GM18951 (cell line): ENCODE data around the gene GRHL3.
A peak's percentile ranks its signal among the peaks of the same experiment; 100 is the strongest.

Source experiments
- POLR2A ChIP-seq: IDR thresholded peaks from 4 replicates; pipeline ENCODE4 v1.6.1; 2011; ENCODE audit warnings: mild to moderate bottlenecking; ENCODE audit not compliant: insufficient read length, insufficient read depth; ENCODE audit errors: extremely low read depth
- in situ Hi-C: fragments of 300-500 bp; cut with MboI; formaldehyde crosslinking; loops from one replicate; pipeline ENCODE4 v1.12.0; 2022; ENCODE audit warnings: low sequenced_read_pairs, mixed read lengths, inconsistent platforms; ENCODE audit not compliant: unreplicated experiment

GRHL3 gene

DNA sequence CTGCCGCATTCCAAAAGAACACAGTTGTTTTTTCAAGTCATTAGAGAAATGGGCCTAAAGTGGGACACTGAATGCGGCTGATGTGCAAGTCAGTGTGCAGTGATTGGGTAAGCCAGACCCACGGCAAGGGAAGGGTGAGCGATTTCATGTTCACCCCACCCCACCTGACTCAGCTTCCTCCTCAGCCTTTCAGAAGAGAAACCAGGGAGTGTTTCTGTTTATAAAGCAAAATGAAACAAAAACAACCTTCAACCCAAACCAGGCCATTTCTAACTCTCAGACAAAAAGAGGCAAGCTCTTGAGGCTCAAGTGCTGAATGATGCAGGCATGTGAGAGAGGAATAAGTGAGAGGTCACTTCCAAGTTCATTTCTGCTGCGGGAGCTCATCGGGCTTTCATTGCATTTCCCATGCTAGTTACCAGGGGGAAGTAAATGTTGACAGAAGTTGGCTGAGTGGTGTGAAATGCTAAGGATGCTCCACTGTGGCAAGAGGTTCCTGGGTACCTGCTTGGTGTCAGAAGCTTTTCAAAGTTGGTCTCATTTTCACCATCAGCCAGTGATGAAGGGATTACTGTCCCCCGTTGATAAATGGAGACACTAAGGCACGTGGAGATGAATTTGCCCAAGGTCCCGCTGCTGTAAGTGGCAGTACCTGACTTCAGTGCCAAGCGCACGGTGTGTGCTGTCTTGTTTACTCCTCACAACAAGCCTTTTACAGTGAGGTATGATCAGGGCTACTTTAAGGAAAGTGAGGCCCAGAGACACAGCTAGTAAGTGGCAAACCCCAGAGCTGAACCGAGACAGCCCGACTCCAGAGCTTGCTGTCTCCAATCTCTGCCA, 65.3 kb downstream of the GRHL3 start:
- in situ Hi-C loops = no loop called here
- no peak for TF ChIP-seq POLR2A

DNA sequence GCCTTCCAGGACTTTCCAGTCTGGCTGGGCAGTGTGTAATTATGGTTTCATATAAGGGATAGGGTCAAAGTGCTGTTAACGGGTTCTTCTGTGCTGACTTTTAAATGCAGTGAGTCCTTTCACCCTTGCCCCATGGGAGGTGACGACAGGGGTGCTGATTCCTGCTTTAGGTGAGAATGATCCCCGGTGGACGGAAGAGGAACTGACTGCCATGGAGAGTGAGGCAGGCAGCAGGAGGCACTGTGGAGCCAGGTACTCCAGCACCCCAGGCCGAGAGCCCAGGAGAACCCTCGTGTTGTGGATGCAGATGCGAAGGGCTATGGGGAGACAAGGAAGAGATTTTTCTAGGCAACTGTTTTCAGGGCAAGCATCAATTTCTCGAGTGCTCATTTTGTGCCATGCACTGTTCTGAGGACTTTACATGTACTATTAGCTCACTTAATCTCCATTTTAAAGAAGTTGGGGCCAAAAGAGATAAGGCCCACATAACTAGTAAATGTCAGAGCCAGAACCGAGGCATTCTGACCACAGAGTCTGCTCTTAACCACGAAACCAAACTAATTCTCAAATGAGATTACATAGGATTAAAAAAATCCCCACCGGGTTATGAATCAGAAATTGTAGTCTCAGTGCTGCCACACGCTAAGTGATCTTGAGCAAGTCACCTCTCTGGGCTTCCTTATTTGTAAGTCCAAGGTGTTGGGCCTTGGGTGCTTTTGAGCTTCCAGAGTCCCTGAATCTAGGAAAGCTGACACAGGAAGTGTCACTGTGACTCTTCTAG, 66.2 kb downstream of the GRHL3 start:
- in situ Hi-C loops = no loop called here
- TF ChIP-seq POLR2A = no peak

DNA sequence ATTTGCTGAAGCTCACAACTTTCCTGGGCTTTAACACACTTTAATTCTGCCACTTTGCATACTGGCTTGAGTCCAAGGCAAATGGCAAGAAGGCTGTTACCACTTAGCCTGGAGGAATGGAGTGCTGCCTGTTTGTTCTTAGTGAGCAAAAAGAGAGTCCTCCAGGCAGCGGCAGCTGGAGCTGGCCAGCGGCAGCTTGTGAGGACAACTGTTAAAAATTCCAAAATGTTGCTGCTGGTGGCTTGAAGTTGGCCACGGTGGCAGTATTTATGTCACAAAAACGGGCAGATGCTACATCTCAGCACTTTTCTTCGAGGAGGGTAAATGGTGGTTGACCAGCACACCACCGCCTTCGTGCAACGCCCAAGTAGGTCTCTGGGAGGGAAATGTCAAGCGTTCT, 67.1 kb downstream of the GRHL3 start:
- no peak for TF ChIP-seq POLR2A
- in situ Hi-C loops = no loop called here

DNA sequence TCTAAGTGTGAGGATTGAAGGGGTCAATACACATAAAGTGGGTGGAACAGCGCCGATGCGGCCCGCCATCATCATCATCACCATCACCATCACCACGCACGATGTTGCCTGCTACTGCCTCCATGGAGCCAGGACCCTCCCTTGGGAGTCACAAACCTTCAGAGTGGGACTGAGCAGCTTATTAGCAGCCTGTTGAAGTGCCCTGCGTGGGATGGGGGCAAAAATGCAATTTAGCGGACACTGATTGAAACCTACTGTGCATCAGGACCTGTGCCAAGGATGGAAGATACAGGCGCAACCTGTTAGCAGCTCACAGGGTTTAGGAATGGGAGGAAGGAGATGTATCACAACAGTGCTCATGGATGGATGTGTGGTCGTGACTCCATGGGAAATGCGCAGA, 67.8 kb downstream of the GRHL3 start:
- in situ Hi-C loops = no loop called here

DNA sequence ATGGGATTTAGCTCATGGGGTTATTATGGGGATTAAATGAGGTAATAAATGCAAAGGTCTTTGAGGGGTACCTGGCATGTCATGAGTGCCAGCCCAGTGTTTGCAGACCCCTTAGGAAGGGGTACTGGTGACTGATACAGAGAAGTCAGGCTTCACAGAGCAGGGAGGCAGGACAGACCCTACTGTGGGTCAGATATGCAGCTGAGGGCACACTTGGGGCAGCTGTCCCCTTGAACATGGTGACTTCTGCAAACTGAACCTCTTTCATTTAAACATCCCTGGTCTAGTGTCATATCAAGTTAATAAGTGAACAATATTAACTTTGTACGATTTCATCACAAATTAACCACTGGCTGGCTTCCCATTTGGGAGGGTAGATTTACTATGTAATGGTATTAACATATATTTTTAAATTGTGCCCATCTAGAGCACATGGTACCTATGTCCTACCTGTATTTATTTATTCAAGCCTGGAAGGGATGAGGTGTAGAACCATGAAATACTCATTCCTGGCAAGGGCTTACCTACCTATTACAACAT, 68.5 kb downstream of the GRHL3 start:
- TF ChIP-seq POLR2A = no peak
- in situ Hi-C loops = no loop called here

More for the DNA sequence above, 67.8 kb downstream of the GRHL3 start:
- no peak for TF ChIP-seq POLR2A

DNA sequence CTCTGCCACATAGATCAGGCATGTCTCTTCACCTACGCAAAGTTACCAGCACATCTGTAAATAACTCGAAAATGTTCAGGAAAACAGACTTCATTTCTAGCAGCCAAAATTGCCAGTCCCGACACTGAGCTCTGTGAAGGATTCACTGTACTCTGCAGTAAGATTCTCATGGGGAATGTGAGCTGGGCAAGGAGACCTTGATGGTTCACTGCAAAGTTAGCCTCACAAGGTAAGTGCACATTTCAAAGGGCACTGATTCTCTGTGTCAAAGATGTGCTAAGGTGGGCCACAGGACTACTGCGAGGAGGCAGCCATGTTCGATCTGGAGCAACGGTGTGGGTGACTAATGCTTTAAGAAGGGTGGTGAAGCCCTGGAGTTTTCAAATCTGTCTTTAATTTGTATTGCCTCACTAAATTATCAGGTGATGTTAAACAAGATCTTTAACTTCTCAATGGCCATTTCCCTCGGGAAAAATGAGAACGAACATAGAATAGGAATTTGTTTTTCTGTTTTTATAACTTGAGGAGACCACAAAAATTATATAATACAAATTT, 69.3 kb downstream of the GRHL3 start:
- in situ Hi-C loops = no loop called here
- TF ChIP-seq POLR2A = no peak

DNA sequence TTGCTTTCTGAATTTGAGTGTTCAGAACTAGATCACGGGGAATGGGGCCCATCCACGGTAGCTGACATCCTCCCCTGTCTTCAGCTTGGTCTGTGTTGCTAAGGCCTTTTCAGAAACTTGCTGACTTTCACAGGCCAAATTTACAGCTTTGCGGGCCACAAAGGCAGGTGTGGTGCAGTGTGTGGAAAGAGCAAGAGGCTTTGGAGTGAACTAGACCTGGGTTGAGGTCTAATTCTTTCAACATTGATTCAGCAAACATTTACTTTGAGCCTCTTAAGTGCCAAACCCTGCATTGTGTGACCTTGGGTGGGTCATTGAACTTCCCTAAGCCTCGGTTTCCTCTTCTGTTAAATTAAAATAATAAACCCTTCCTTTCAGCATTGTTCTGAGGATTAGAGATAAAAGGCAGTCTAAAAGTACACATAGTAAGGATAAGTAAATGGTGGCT, 70.1 kb downstream of the GRHL3 start:
- in situ Hi-C loops = no loop called here
- TF ChIP-seq POLR2A = no peak

DNA sequence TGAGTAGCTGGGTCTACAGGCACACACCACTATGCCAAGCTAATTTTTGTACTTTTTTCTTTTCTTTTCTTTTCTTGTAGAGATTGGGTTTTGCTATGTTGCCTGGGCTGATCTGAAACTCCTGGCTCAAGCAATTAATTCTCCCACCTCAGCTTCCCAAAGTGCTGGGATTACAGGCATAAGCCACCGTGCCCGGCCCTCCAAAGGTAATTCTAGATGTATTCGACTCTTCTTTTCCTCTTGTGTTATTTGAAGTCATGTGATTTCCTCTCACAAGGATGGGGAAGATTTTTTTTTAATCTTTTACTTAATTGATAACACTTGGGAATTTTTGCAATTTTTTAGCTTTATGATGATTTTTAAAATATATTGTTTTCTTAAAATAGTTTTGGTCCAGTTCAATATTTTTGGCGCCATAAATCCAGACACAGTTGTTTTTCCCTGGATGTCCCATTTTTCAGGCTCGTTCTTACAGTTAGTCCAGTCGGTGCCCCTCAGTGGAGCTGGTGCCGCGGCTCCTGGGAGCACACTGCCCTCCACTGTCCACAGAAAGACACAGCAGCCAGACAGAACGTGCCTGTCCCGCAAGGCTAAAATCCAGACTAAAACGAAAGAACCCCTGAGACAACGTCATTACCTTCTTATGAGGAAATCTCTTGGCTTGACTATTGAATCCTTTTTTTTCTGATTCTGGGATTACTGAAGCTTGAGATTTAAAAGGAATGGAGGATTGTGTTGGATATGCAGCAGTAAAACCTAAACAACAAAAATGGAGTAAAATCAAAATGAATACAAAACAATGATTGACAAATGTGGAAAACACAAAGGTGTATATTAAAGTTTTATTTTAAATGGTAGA, 72.0 kb downstream of the GRHL3 start:
- in situ Hi-C loops = loop anchor here (5.0 to 10.0 kb wide), 2 partner anchors 189 to 194 kb away; no protein-coding TSS in a partner anchor
- no peak for TF ChIP-seq POLR2A

DNA sequence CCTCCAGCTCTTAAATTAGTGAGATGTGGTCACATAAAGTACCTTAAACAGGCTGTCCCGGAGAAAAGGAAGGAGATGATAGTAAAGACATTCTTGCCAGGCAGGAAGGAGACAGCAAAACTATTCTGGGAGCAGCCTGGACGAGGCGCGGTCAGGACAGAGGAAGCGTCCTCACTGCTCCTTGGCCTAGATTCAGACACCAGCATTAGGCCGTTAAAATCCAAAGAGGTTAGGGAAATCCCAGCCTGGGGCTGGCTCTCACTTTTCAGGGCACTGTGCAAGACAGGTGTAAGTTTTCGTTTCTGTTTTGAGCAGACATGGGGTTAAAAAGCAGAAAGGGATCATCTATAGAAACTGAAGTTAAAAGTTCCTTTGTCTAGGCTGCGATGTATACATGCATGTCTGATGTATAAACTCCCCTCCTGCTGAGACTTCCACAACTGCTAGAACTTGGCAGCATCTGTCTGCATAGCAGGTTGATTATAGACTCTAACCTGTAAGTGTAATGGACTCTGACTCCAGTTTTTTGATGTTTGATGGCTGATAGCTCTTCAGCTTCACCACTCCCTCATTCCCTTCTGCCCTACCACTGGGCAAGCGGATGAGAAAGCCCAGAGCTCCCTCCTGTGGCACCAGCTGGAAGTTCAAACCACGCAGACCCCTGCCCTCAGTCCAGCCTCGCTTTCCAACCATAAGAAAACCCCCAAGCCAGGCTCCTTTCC, 72.9 kb downstream of the GRHL3 start:
- TF ChIP-seq POLR2A = peak; percentile 36
- in situ Hi-C loops = loop anchor here (5.0 to 10.0 kb wide), 2 partner anchors 190 to 193 kb away; no protein-coding TSS in a partner anchor

DNA sequence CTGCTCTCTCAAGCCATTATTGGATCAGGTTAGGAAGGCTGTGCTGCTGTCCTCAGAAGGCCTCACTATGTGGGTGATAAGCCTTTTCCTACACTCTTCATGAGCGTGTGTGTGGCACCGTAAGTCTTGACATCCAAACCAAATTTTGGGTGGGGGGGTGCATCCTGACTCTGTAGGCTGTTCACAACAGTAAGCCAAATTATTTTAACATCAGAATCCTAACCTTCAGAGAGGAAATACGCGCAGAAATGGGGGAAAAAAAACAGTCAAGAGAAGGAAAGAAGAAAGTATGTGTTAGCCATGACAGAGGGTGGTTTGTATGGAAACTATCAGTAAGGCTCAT, 73.4 kb downstream of the GRHL3 start:
- TF ChIP-seq POLR2A = no peak
- in situ Hi-C loops = loop anchor here (5.0 to 10.0 kb wide), 2 partner anchors 190 to 192 kb away; no protein-coding TSS in a partner anchor

DNA sequence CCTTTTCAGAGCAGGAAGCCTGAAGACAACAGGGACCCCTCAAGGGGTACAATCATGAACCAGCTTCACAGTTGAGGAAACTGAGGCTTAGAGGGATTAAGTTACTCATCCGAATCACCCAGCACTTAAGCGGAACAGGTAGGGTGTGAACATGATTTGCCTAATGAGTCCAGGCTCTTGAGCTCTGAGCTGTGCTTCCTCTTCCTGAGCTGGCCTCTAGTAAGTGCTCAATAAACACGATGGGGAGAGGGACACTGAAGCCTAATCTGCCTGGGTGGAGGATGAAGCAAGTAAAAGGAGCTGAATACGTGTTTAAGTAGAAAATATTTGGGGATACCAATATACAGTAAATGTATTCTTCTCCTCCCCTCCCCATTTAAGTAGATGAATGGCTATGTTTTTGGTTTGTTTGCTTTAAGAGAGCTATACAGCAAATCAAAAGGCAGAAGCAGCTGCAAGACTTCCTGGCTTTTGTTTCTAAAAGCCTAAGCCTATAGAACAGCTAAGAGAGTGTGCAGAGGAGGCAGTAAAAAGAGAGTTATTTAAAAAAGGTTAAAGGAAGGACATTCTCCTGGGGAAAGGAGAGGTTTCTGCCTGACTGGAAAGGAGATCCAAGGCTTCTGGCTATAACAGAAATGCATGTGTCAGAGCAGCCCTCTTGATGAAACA, 74.0 kb downstream of the GRHL3 start:
- in situ Hi-C loops = loop anchor here (5.0 to 10.0 kb wide), 2 partner anchors 191 to 192 kb away; no protein-coding TSS in a partner anchor

More for the DNA sequence above, 74.0 kb downstream of the GRHL3 start:
- no peak for TF ChIP-seq POLR2A
